ENCODE measurements around the gene LAMTOR5. TPM values are rescaled to one million over a fixed set of nuclear protein-coding genes. Genes with fewer than 3 reads are reported as not detected.
"Not testable (repeated sequence)": the region's sequence is repeated elsewhere in the genome, so short reads cannot be mapped to it uniquely, and the experiment has no call there.

LAMTOR5 gene
- total RNA-seq, 1 experiment from 2014 or later: 144 TPM

- Histone ChIP-seq H3K27ac (ENCODE audit: low read depth, low read length, poor library complexity, severe bottlenecking) (no peak overlapping the region), H3K9me3 (ENCODE audit: low read depth, low read length, poor library complexity, severe bottlenecking) (no peaks in the 10 kb centered on the region), H3K27me3 (replicated peaks; ENCODE audit: insufficient read depth, low read depth, low read length, poor library complexity) (peaks cover 68% of the 10 kb centered on the region), H3K4me1 (ENCODE audit: insufficient read depth, low read length, poor library complexity, severe bottlenecking) (no peaks in the 10 kb centered on the region), H3K36me3 (ENCODE audit: insufficient read depth, low read length, poor library complexity, severe bottlenecking) (no peaks in the 10 kb centered on the region), H3K4me3 (ENCODE audit: low read depth, low read length, poor library complexity, severe bottlenecking) (no peak overlapping the region)
- no peak for DNase-seq (ENCODE audit: low spot score)
- CTCF ChIA-PET: no interaction called here
- intact Hi-C loops (cut with micrococcal nuclease; ENCODE audit: unreplicated experiment): no loop called here
- BruUV-seq (replicated peaks): no TSS peak
- POLR2A ChIA-PET (ENCODE audit: low non-redundant PET): no interaction called here
- no peak for TF ChIP-seq CTCF (conservative IDR thresholded peaks at IDR 0.05; ENCODE audit: low read depth, low read length)
- no peak for TF ChIP-seq EZH2 (IDR thresholded peaks at IDR 0.05; ENCODE audit: borderline replicate concordance, low read depth, low read length, poor library complexity, severe bottlenecking)
Observed at GRCh38 chr1:110443451-110443850, 36.0 kb upstream of the LAMTOR5 start.

- DNase-seq (ENCODE audit: low spot score): no peak
- TF ChIP-seq EZH2 (IDR thresholded peaks at IDR 0.05; ENCODE audit: borderline replicate concordance, low read depth, low read length, poor library complexity, severe bottlenecking): no peak
- no peak for TF ChIP-seq CTCF (conservative IDR thresholded peaks at IDR 0.05; ENCODE audit: low read depth, low read length)
- intact Hi-C loops (cut with micrococcal nuclease; ENCODE audit: unreplicated experiment): no loop called here
- Histone ChIP-seq H3K27me3 (replicated peaks; ENCODE audit: insufficient read depth, low read depth, low read length, poor library complexity) (peaks cover 60% of the 10 kb centered on the region), H3K4me3 (ENCODE audit: low read depth, low read length, poor library complexity, severe bottlenecking) (no peak overlapping the region), H3K4me1 (ENCODE audit: insufficient read depth, low read length, poor library complexity, severe bottlenecking) (no peaks in the 10 kb centered on the region), H3K27ac (ENCODE audit: low read depth, low read length, poor library complexity, severe bottlenecking) (no peak overlapping the region), H3K9me3 (ENCODE audit: low read depth, low read length, poor library complexity, severe bottlenecking) (no peaks in the 10 kb centered on the region), H3K36me3 (ENCODE audit: insufficient read depth, low read length, poor library complexity, severe bottlenecking) (no peaks in the 10 kb centered on the region)
- ChIA-PET POLR2A (ENCODE audit: low non-redundant PET) (no interaction called here), CTCF (no interaction called here)
- no TSS peak for BruUV-seq (replicated peaks)
Observed at GRCh38 chr1:110441888-110442287, 34.4 kb upstream of the LAMTOR5 start.

GRCh38 chr1:110440877-110441276, 33.4 kb upstream of the LAMTOR5 start:
- POLR2A ChIA-PET (ENCODE audit: low non-redundant PET): no interaction called here

GRCh38 chr1:110439873-110440272, 32.4 kb upstream of the LAMTOR5 start:
- BruUV-seq (replicated peaks); H3K36me3 ChIP-seq (ENCODE audit: insufficient read depth, low read length, poor library complexity, severe bottlenecking); POLR2A ChIA-PET (ENCODE audit: low non-redundant PET); H3K9me3 ChIP-seq (ENCODE audit: low read depth, low read length, poor library complexity, severe bottlenecking); intact Hi-C loops (cut with micrococcal nuclease; ENCODE audit: unreplicated experiment); H3K4me3 ChIP-seq (ENCODE audit: low read depth, low read length, poor library complexity, severe bottlenecking); H3K27ac ChIP-seq (ENCODE audit: low read depth, low read length, poor library complexity, severe bottlenecking); CTCF ChIA-PET; H3K4me1 ChIP-seq (ENCODE audit: insufficient read depth, low read length, poor library complexity, severe bottlenecking): not testable (repeated sequence)
- DNase-seq (ENCODE audit: low spot score): peak; percentile 70
- peaks cover 67% of the 10 kb centered on the region for H3K27me3 ChIP-seq (replicated peaks; ENCODE audit: insufficient read depth, low read depth, low read length, poor library complexity)

More at GRCh38 chr1:110440877-110441276, 33.4 kb upstream of the LAMTOR5 start:
- Histone ChIP-seq H3K4me1 (ENCODE audit: insufficient read depth, low read length, poor library complexity, severe bottlenecking) (no peaks in the 10 kb centered on the region), H3K27me3 (replicated peaks; ENCODE audit: insufficient read depth, low read depth, low read length, poor library complexity) (peaks cover 64% of the 10 kb centered on the region), H3K9me3 (ENCODE audit: low read depth, low read length, poor library complexity, severe bottlenecking) (no peaks in the 10 kb centered on the region), H3K27ac (ENCODE audit: low read depth, low read length, poor library complexity, severe bottlenecking) (no peak overlapping the region), H3K4me3 (ENCODE audit: low read depth, low read length, poor library complexity, severe bottlenecking) (no peak overlapping the region), H3K36me3 (ENCODE audit: insufficient read depth, low read length, poor library complexity, severe bottlenecking) (no peaks in the 10 kb centered on the region)
- DNase-seq (ENCODE audit: low spot score): no peak
- BruUV-seq (replicated peaks): no TSS peak
- TF ChIP-seq EZH2 (IDR thresholded peaks at IDR 0.05; ENCODE audit: borderline replicate concordance, low read depth, low read length, poor library complexity, severe bottlenecking) (no peak), CTCF (conservative IDR thresholded peaks at IDR 0.05; ENCODE audit: low read depth, low read length) (no peak)
- intact Hi-C loops (cut with micrococcal nuclease; ENCODE audit: unreplicated experiment): no loop called here
- CTCF ChIA-PET: no interaction called here

Measured in A673 (cell line).